IPS-15b (cell line): ENCODE measurements around the gene FOXD4L6.
"Not testable (repeated sequence)": the region's sequence is repeated elsewhere in the genome, so short reads cannot be mapped to it uniquely, and the experiment has no call there.

Experiments used
- H3K27me3 ChIP-seq: one replicate; pipeline ENCODE4 v1.6.1; 2013; ENCODE audit warnings: low read length; ENCODE audit not compliant: control insufficient read depth, insufficient read depth
- H3K36me3 ChIP-seq: one replicate; pipeline ENCODE4 v1.6.1; 2013; ENCODE audit warnings: low read length; ENCODE audit not compliant: control insufficient read depth, insufficient read depth
- H3K4me1 ChIP-seq: one replicate; pipeline ENCODE4 v1.6.1; 2013; ENCODE audit warnings: mild to moderate bottlenecking, low read length; ENCODE audit not compliant: control insufficient read depth, insufficient read depth
- H3K4me3 ChIP-seq: one replicate; pipeline ENCODE4 v1.5.1; 2013; ENCODE audit warnings: low read depth, low read length
- H3K9ac ChIP-seq: one replicate; pipeline ENCODE4 v1.6.1; 2013; ENCODE audit warnings: low read depth, mild to moderate bottlenecking, low read length
- H3K9me3 ChIP-seq: one replicate; pipeline ENCODE4 v1.6.1; 2013; ENCODE audit warnings: mild to moderate bottlenecking, low read length; ENCODE audit not compliant: control insufficient read depth, insufficient read depth

Gene FOXD4L6

GRCh38 chr9:41128581-41128980 lies at the start of gene FOXD4L6:
FOXD4L6 (minus strand) TSS chr9:41128681; CDS start chr9:41128383, 298 bp downstream.
- H3K9ac ChIP-seq, H3K4me1 ChIP-seq, H3K27me3 ChIP-seq, H3K9me3 ChIP-seq, H3K36me3 ChIP-seq, H3K4me3 ChIP-seq: not testable (repeated sequence)

DNA sequence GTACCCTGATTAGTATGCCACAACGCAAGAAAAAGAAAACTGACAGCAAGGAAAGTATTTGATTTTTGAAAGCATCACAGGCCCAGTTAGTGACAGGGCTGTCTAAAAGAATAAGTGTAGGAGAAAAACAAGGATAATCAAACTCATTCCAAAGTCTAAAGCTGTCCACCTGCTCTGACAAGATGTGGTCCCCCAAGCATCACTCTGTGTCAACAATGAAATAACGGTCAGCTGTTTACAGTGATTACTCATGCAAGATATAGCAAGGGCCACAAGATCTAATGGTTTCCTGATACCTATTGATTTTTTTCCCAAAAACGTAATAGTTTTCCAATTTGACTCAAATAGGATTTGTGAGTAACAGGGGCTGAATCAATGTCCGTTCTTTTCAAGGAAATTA lies 46.5 kb upstream of the FOXD4L6 start:
- H3K27me3 ChIP-seq, H3K36me3 ChIP-seq, H3K4me1 ChIP-seq, H3K9me3 ChIP-seq, H3K4me3 ChIP-seq, H3K9ac ChIP-seq: not testable (repeated sequence)

DNA sequence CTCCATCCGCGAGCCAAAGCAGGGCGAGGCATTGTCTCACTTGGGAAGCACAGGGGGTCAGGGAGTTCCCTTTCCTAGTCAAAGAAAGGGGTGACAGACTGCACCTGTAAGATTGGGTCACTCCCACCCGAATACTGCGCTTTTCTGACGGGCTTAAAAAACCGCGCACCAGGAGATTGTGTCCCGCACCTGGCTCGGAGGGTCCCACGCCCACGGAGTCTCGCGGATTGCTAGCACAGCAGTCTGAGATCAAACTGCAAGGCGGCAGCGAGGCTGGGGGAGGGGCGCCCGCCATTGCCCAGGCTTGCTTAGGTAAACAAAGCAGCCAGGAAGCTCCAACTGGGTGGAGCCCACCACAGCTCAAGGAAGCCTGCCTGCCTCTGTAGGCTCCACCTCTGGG lies 21.6 kb upstream of the FOXD4L6 start:
- H3K4me1 ChIP-seq, H3K27me3 ChIP-seq, H3K9ac ChIP-seq, H3K4me3 ChIP-seq, H3K9me3 ChIP-seq, H3K36me3 ChIP-seq: not testable (repeated sequence)

DNA sequence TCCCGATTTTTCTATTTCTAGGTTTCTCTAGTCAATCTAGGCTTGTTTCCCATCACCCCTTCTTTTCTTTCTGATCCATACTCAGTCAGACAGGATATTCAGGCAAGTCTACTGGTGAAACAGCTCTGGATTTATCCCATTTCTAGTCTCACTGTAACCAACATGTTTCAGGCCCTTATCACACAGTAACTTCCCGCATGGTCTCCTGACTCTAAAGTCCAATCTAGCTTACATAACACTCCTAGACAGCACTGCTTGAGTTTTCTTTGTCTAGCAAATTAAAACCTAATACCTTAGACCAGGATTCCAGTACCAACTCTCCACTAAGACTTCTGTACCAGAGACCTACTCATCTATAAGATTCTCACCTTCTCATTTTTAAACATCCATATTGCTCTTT lies 13.4 kb upstream of the FOXD4L6 start:
- H3K4me3 ChIP-seq, H3K9me3 ChIP-seq, H3K36me3 ChIP-seq, H3K27me3 ChIP-seq, H3K4me1 ChIP-seq, H3K9ac ChIP-seq: not testable (repeated sequence)

DNA sequence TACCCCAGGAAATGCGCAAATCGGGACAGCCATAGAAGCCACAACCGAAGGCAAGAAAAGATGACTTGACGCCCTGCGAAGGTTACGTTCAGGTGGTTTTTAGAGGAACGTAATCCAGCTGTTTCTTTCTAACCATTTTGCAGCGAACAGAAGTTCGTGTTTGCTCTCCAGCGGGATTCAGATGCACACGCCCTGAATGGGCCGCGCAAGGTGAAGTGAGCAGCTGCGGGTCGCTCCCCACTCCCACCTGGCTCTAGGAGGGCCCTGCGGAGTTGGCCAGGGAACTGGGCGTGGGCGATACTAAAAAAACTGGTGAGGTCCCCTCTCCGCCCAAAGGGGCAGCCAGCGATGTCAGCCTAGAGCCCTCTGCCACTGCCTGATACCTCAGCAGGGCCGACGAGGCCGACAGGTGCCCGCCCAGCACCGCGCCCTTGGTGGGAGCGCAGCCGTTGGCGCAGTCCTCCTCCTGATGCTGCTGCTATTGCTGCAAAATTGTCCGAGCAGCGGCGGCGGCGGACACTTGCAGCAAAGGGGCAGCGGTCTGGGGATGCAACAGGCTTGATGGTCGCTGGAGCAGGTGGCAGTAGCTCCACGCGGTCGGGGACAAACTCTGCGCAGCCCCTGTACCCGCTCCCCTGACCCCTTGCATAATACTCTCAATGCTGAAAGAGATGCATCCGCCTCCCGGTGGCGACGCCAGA lies 1.6 kb downstream of the FOXD4L6 start:
- not testable (repeated sequence) for H3K4me3 ChIP-seq, H3K9ac ChIP-seq, H3K4me1 ChIP-seq, H3K9me3 ChIP-seq, H3K36me3 ChIP-seq
- peaks cover 10% of the 10 kb centered on the region for H3K27me3 ChIP-seq

GRCh38 chr9:41125936-41126335 lies 2.5 kb downstream of the FOXD4L6 start:
- peaks cover 10% of the 10 kb centered on the region for H3K27me3 ChIP-seq
- not testable (repeated sequence) for H3K36me3 ChIP-seq, H3K4me1 ChIP-seq, H3K4me3 ChIP-seq, H3K9me3 ChIP-seq, H3K9ac ChIP-seq

GRCh38 chr9:41125109-41125658 lies 3.3 kb downstream of the FOXD4L6 start:
- H3K36me3 ChIP-seq, H3K9ac ChIP-seq, H3K4me3 ChIP-seq, H3K9me3 ChIP-seq, H3K4me1 ChIP-seq: not testable (repeated sequence)
- H3K27me3 ChIP-seq, result peaks cover 11% of the 10 kb centered on the region

GRCh38 chr9:41124250-41125108 lies 4.0 kb downstream of the FOXD4L6 start:
- H3K4me1 ChIP-seq, H3K36me3 ChIP-seq, H3K4me3 ChIP-seq, H3K9ac ChIP-seq, H3K9me3 ChIP-seq: not testable (repeated sequence)
- H3K27me3 ChIP-seq, result peaks cover 14% of the 10 kb centered on the region

- H3K9me3 ChIP-seq, H3K36me3 ChIP-seq, H3K4me1 ChIP-seq, H3K9ac ChIP-seq, H3K4me3 ChIP-seq: not testable (repeated sequence)
- peaks cover 15% of the 10 kb centered on the region for H3K27me3 ChIP-seq
Measured at GRCh38 chr9:41123812-41124211, 4.7 kb downstream of the FOXD4L6 start.

- not testable (repeated sequence) for H3K9me3 ChIP-seq, H3K9ac ChIP-seq, H3K4me1 ChIP-seq, H3K36me3 ChIP-seq, H3K4me3 ChIP-seq
- peaks cover 14% of the 10 kb centered on the region for H3K27me3 ChIP-seq
Measured at GRCh38 chr9:41123396-41123795, 5.1 kb downstream of the FOXD4L6 start.

DNA sequence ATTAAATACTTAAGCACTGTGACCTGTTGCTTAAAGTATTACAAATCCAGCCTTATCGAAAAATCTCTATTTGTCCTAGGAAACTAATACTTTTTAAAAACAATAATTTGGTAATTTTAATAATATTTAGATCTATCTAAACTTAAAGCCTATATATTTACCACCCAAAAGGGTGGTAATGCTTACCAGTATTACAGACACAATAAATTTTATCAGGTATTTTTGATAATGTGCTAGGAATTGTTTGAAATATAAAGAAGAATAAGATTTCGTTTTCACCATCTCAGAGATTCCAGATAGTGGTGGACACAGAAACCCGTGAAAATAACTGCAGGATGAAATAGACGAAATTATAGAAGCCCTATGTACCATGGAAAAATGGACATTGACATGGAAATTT lies 7.8 kb downstream of the FOXD4L6 start:
- H3K4me3 ChIP-seq, H3K36me3 ChIP-seq, H3K9me3 ChIP-seq, H3K4me1 ChIP-seq, H3K9ac ChIP-seq: not testable (repeated sequence)
- peaks cover 12% of the 10 kb centered on the region for H3K27me3 ChIP-seq

DNA sequence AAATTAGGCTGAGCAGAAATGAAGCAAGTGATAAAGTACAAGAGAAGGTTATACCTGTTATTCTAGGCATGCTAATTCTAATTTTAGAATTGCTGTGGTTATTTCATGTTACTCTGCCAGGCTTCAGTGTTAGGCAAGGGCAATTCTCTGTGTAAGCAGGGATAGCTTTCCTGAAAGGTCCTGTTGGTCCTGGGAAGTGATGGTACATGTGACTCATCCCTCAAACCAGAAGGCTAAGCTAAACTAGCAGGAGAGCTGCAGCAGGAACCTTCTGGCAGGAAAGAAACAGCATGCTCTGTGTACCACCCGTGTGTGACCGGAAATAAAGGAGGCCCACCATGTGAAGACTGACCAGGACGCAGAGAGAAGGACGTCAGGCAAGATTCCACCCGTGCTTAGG lies 8.8 kb downstream of the FOXD4L6 start:
- H3K4me3 ChIP-seq, H3K4me1 ChIP-seq: not testable (repeated sequence)

More for the DNA sequence above, 8.8 kb downstream of the FOXD4L6 start:
- not testable (repeated sequence) for H3K9me3 ChIP-seq, H3K9ac ChIP-seq, H3K36me3 ChIP-seq, H3K27me3 ChIP-seq
